Fibroblast of lung (primary cell): ENCODE results near the gene VWA3B. TPM values are rescaled to one million over a fixed set of nuclear protein-coding genes. Genes with fewer than 3 reads are reported as not detected.

ENCODE experiments used
- DNase-seq, 2 donors: peaks; one replicate each; pipeline versions ENCODE4 v3.0.0 to v3.0.0-alpha.2; 2010; ENCODE audit warnings: low read depth in 2 of 2
- H2AFZ ChIP-seq: 2 replicates; pipeline ENCODE4 v1.5.1; 2012; ENCODE audit warnings: low read length, control low read depth, inconsistent platforms
- H3K27ac ChIP-seq: 2 replicates; pipeline ENCODE4 v1.5.1; 2011; ENCODE audit warnings: low read length, control low read depth; ENCODE audit not compliant: insufficient read depth
- H3K27me3 ChIP-seq: 2 replicates; pipeline ENCODE4 v1.5.1; 2011; ENCODE audit warnings: mild to moderate bottlenecking, low read length; ENCODE audit not compliant: control insufficient read depth, insufficient read depth
- H3K36me3 ChIP-seq: 2 replicates; pipeline ENCODE4 v1.5.1; 2011; ENCODE audit warnings: low read length; ENCODE audit not compliant: control insufficient read depth, insufficient read depth
- H3K4me1 ChIP-seq: 2 replicates; pipeline ENCODE4 v1.5.1; 2011; ENCODE audit warnings: low read length; ENCODE audit not compliant: control insufficient read depth, insufficient read depth; ENCODE audit errors: extremely low read depth
- H3K4me2 ChIP-seq: 2 replicates; pipeline ENCODE4 v1.5.1; 2011; ENCODE audit warnings: low read length, control low read depth; ENCODE audit not compliant: insufficient read depth; ENCODE audit errors: extremely low read depth
- H3K4me3 ChIP-seq, 4 experiments: fragments of 200-600 bp in 1 of 4; sonication (generic) in 1 of 4; replicated peaks in 1 of 4; 2 replicates each; pipeline ENCODE4 v1.5.1; 2011 to 2016; ENCODE audit warnings: low read length in 4 of 4, low read depth in 3 of 4, mild to moderate bottlenecking in 3 of 4, control low read depth in 2 of 4, inconsistent platforms in 1 of 4, mixed read lengths in 1 of 4; ENCODE audit not compliant: insufficient read depth in 1 of 4; ENCODE audit errors: control extremely low read depth in 1 of 4
- H3K79me2 ChIP-seq: 2 replicates; pipeline ENCODE4 v1.5.1; 2012; ENCODE audit warnings: mild to moderate bottlenecking, low read length, inconsistent platforms; ENCODE audit not compliant: control insufficient read depth, insufficient read depth
- H3K9ac ChIP-seq: 2 replicates; pipeline ENCODE4 v1.5.1; 2011; ENCODE audit warnings: mild to moderate bottlenecking, low read length, control low read depth; ENCODE audit not compliant: insufficient read depth
- H3K9me3 ChIP-seq: 2 replicates; pipeline ENCODE4 v1.5.1; 2012; ENCODE audit warnings: low read depth, low read length; ENCODE audit not compliant: control insufficient read depth, insufficient read depth
- H4K20me1 ChIP-seq: 2 replicates; pipeline ENCODE4 v1.5.1; 2011; ENCODE audit warnings: low read length; ENCODE audit not compliant: control insufficient read depth, insufficient read depth; ENCODE audit errors: extremely low read depth
- CTCF ChIP-seq, 2 donors: IDR thresholded peaks in 1 of 2; conservative IDR thresholded peaks in 1 of 2; 1 replicate in 1 of 2; 2 replicates in 1 of 2; pipeline ENCODE4 v1.5.1; 2011 to 2012; ENCODE audit warnings: low read length in 2 of 2, control low read depth in 1 of 2, inconsistent platforms in 1 of 2, low read depth in 1 of 2, mild to moderate bottlenecking in 1 of 2
- EZH2 ChIP-seq: IDR thresholded peaks from 2 replicates; pipeline ENCODE4 v1.5.1; 2012; ENCODE audit warnings: low read length, control low read depth, mild to moderate bottlenecking; ENCODE audit errors: missing control alignments
- polyA plus RNA-seq, 2 donors: library from polyadenylated mRNA; depleted of rRNA in 1 of 2; stranded (reverse) in 1 of 2; unstranded in 1 of 2; fragments of >200 nt; gene quantifications; 2 replicates each; pipeline ENCODE4 v1.2.1, GENCODE V29; 2011 to 2012; ENCODE audit warnings: missing spikeins in 1 of 2
- total RNA-seq: library from RNA; depleted of rRNA; stranded (reverse); fragments of >200 nt; gene quantifications from 2 replicates; pipeline ENCODE4 v1.2.1, GENCODE V29; 2014

Gene VWA3B
- total and polyA plus RNA-seq, 2 donors (not counting 1 experiment from before 2014, with no cell fraction given), result 0.17 TPM; not detected in 1

- Histone ChIP-seq H3K36me3 (no peaks in the 10 kb centered on the region), H3K9me3 (no peaks in the 10 kb centered on the region), H3K27me3 (no peaks in the 10 kb centered on the region), H3K27ac (peak overlapping the region; percentile 24), H3K4me3 (peak overlapping the region; percentile 38 to 61 (median 45)), H3K4me1 (no peaks in the 10 kb centered on the region), H2AFZ (peak overlapping the region; percentile 62), H3K79me2 (no peaks in the 10 kb centered on the region), H3K4me2 (peak overlapping the region; percentile 85), H3K9ac (no peak overlapping the region), H4K20me1 (no peaks in the 10 kb centered on the region)
- TF ChIP-seq CTCF (conservative IDR thresholded peaks at IDR 0.05 in 1 of 2, IDR thresholded peaks at IDR 0.05 in 1 of 2; ENCODE audit: low read depth in 1 of 2, low read length in 2 of 2) (no peak), EZH2 (no peak)
- no peak for DNase-seq
Measured at GRCh38 chr2:98148595-98149332, 61.8 kb downstream of the VWA3B start.

- Histone ChIP-seq H3K27ac (no peak overlapping the region), H2AFZ (peak overlapping the region; percentile 62), H4K20me1 (no peaks in the 10 kb centered on the region), H3K79me2 (no peaks in the 10 kb centered on the region), H3K4me3 (peak overlapping the region; percentile 38 to 61 (median 45)), H3K9me3 (no peaks in the 10 kb centered on the region), H3K36me3 (no peaks in the 10 kb centered on the region), H3K4me1 (no peaks in the 10 kb centered on the region), H3K9ac (no peak overlapping the region), H3K4me2 (peak overlapping the region; percentile 85), H3K27me3 (no peaks in the 10 kb centered on the region)
- TF ChIP-seq EZH2 (no peak), CTCF (conservative IDR thresholded peaks at IDR 0.05 in 1 of 2, IDR thresholded peaks at IDR 0.05 in 1 of 2; ENCODE audit: low read depth in 1 of 2, low read length in 2 of 2) (peak; percentile 8)
- DNase-seq, result peak; percentile 77 to 83
Measured at GRCh38 chr2:98149333-98149697, 62.3 kb downstream of the VWA3B start.

GRCh38 chr2:98153481-98153880 is 66.5 kb downstream of the VWA3B start:
- DNase-seq, result no peak
- Histone ChIP-seq H4K20me1 (no peaks in the 10 kb centered on the region), H3K79me2 (no peaks in the 10 kb centered on the region)

More at GRCh38 chr2:98153481-98153880, 66.5 kb downstream of the VWA3B start:
- H3K4me1 ChIP-seq, result no peaks in the 10 kb centered on the region
- H3K27ac ChIP-seq, result no peak overlapping the region
- TF ChIP-seq CTCF (conservative IDR thresholded peaks at IDR 0.05 in 1 of 2, IDR thresholded peaks at IDR 0.05 in 1 of 2; ENCODE audit: low read depth in 1 of 2, low read length in 2 of 2), result no peak
- no peak for TF ChIP-seq EZH2
- H3K4me3 ChIP-seq, result no peak overlapping the region
- no peak overlapping the region for H3K9ac ChIP-seq
- no peaks in the 10 kb centered on the region for H3K36me3 ChIP-seq
- H3K27me3 ChIP-seq, result peaks cover 3% of the 10 kb centered on the region
- no peak overlapping the region for H3K4me2 ChIP-seq
- no peak overlapping the region for H2AFZ ChIP-seq
- no peaks in the 10 kb centered on the region for H3K9me3 ChIP-seq
